ENCODE measurements around the gene LIMS2.
A peak's percentile ranks its signal among the peaks of the same experiment; 100 is the strongest.

Gene LIMS2

GRCh38 chr2:127701193-127701650 lies 25.9 kb upstream of the LIMS2 start, which contains the start of gene SFT2D3:
TSS of gene SFT2D3 (plus strand) at chr2:127701497. CDS start at chr2:127701529, 32 bp downstream.
- DNase-seq = peak; percentile 89

- DNase-seq = no peak
Observed at GRCh38 chr2:127700527-127701192, 25.3 kb upstream of the LIMS2 start.

DNA sequence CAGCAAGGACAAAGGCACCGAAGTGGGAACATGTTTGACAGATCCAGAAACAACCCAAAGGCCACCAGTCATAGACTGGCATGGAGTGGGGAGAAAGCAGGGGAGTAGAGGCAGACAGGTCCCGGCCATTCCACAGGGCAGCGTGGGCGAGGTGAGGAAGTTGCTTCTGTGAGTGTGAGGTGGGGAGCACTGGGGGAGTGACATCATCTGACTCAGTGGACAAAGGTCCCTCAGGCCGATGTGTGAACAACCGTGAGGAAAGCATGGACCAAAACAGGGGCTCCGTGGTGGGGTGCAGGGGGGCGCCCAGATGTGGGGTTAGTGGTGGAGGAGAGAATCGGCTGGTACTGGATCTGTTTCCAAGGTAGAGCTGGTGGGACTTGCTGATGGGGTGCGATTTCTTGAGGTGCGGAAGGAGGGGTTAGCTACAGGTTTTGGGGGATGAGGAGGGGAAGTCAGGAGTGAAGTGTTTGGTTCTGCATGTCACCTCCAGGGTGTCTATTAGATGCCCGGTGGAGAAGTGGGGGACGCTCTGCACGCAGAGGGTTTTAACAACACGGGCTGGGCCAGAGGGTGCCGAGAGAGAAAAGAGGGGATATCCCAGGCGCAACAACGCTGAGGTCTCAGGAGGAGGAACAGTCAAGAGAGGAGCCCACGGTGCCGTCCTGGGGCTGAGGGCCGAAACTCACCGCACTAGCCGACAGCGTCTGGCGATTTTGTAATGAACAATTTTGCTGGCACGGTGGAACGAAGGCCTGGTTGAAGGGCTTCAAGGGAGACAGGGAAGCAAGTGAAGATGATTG lies 23.4 kb upstream of the LIMS2 start:
- no peak for DNase-seq

GRCh38 chr2:127697482-127698180 lies 22.3 kb upstream of the LIMS2 start:
- no peak for DNase-seq

GRCh38 chr2:127695491-127696472 lies 20.5 kb upstream of the LIMS2 start:
- peak; percentile 72 for DNase-seq

DNA sequence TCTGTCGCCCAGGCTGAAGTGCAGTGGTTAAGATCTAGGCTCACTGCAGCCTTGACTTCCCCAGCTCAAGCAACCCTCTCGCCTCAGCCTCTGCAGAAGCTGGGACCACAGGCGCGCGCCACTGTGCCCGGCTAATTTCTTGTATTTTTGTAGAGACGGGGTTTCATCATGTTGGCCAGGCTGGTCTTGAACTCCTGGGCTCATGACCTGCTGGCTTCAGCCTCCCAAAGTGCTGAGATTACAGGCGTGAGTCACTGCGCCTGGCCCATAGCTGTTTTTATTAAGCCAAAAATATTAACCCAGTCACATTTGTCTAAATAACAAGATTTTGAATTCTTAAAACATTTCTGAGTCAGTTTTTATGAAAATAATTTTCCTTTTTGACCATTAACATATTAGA lies 19.7 kb upstream of the LIMS2 start:
- DNase-seq = no peak

DNA sequence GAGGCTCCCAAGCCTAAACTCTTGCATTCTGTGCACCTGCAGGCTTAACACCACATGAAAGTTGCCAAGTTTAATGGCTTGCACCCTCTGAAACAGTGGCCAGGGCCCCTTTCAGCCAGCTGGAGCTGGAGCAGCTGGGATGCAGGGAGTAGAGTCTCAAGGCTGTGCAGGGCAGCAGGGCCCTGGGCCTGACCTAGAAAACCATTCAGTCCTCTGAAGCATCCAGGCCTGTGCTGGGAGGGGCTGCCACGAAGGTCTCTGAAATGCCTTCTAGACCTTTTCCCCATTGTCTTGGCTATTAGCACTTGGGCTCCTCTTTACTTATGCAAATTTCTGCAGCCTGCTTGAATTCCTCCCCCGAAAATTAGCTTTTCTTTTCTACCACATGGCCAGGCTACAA lies 15.4 kb upstream of the LIMS2 start:
- no peak for DNase-seq

DNA sequence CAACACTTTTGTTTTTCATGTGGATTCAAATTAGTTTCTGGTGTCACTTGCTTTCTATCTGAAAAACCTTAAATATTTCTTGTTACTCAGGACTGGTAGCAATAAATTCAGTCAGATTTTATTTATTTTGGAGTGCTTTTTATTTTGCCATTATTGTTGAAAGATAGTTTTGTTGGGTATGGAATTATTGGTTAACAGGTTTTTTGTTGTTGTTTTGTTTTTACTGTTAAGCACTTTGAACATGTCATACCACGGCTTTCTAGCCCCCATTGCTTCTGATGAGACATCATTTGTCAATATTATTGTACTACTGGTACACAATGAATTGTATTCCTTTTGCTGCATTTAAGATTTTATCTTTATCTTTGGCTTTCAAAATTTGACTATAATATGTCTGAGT lies 13.1 kb upstream of the LIMS2 start:
- DNase-seq = no peak

GRCh38 chr2:127685410-127686080 lies 10.2 kb upstream of the LIMS2 start:
- no peak for DNase-seq

DNA sequence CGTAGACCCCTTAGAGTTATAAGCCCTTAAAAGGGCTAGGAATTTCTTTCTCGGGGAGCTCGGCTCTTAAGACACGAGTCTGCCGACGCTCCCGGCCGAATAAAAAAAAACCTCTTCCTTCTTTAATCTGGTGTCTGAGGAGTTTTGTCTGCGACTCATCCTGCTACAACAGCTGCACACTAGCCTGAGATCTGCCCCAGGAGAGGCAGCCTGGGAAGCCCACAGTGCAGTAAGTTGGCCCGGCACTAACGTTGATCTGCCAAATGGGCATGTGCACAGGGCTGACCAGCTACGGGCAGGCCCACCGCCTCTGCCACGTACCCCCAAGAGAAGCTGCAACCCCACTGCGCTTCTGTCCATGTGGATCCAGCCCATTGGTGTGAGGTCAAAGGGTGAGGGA lies 8.4 kb upstream of the LIMS2 start:
- no peak for DNase-seq

GRCh38 chr2:127683056-127683455 lies 7.7 kb upstream of the LIMS2 start:
- DNase-seq = no peak

DNA sequence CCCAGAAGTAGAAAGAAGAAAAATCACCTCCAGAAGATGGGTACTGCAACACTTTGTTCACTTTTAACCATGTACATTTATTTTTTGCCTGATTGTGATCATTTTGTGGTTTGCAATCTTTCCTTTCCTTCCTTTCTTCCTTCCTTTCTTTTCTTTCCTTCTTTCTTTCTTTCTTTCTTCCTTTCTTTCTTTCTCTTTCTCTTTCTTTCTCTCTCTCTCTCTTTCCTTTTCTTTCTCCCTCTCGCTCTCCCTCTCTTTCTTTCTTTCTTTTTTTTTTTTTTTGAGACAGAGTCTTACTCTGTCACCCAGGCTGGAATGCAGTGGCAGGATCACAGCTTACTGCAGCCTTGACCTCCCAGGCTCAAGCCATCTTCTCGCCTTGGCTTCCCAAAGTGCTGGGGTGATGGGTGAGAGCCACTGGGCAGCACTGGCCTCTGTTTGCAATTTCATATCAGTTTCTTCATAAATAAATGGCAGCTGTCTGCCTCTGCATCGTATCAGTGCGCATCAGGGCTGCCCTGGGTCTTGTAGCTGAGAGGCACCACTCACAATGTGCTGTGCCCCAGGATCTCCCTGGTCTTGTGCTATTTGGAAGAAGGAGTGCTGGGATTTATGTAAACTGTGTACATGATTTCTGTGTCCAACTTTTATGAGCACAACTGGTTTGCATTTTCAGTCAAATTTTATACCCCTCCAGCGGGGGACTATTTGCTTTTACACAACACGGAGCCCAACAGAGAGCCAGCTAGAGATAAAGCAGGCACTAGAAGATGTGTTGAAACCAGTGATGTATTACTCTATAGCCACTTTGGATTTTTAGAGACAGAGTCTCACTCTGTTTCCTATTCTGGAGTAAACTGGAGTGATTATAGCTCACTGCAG lies 6.9 kb upstream of the LIMS2 start:
- DNase-seq = no peak

DNA sequence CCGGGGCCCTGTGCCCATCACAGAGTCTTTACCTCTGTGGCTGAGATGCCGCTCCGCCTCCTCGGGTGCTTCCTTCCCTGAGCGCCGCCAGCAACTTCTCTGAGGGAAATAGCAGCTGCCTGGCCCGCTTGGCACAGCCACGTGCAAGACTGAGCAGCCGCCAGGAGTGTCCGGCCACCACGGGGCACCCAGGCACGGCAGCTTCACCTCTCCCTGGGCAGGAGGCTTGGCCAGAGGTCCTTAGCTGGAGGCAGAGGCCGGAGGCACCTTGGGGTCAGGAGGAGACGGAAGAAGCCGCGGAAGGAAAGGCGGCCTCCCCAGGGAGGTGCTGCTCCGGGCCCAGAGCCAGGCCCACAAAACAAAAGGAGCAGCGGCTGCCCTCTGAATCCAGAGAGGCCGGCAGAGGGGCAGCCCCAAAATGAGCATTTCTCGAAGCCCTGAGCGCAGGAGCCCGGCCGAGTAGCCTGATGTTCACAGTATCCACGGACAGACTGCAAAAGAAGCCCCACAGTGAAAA lies 6.0 kb upstream of the LIMS2 start:
- no peak for DNase-seq

DNA sequence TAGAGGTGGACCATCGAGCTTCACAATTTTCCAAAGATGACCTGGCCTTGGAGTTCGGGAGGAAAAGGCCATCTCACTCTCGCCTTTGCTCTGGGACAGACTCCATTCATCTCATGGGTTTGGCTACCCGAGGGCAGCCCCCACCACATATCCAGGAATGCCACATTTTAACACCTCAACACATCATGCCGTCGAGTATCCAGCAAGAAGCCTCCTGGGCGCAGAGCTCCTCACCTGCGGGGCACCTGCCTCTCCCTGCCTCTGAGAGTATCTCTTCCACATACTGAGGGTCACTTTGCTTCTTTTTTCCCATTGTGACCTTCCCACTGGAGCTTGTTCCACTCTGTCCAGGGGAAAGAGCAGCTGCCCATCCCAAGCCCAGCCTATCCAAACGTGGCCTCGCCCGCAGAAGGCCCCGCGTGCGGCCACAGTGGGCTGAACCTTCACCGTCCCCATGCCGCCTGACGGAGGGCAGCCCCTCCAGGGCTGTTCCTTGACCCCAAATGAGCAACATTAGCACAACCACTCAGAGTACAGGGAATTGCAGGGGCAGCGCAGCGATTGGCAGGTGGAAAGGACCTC lies 5.5 kb upstream of the LIMS2 start:
- no peak for DNase-seq

GRCh38 chr2:127679680-127680361 lies 4.5 kb upstream of the LIMS2 start:
- no peak for DNase-seq

- no peak for DNase-seq
Observed at GRCh38 chr2:127678991-127679390, 3.7 kb upstream of the LIMS2 start.

DNA sequence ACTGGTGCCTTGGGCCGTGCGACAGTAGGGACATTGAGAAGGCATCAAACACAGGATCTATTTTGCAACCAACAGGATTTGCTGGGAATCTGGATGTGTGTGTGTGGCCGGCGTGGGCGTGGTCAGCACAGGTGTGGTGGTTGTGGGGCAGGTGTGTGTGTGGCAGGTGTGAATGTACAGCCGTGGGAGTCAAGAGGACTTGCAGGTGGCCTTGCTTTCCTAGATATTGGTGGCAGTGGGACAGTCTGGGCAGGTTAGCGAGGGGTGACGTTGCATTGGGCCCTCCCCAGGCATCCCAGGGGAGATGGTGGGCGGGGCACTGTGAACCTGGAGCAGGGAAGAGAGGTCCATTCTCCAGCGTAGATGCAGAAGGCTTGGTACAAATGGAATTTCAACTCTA lies 3.2 kb upstream of the LIMS2 start:
- no peak for DNase-seq

- no peak for DNase-seq
Observed at GRCh38 chr2:127676906-127677305, 1.6 kb upstream of the LIMS2 start.

Data from NCI-H1436 (cell line).